HPDE6-E6E7 (cell line): ENCODE measurements around the gene TM7SF2.
"Not testable (repeated sequence)": the region's sequence is repeated elsewhere in the genome, so short reads cannot be mapped to it uniquely, and the experiment has no call there.

Source experiments
- DNase-seq: peaks from one replicate; pipeline ENCODE4 v3.0.0; 2011; ENCODE audit warnings: missing footprints; ENCODE audit errors: extremely low spot score

Gene TM7SF2

DNA sequence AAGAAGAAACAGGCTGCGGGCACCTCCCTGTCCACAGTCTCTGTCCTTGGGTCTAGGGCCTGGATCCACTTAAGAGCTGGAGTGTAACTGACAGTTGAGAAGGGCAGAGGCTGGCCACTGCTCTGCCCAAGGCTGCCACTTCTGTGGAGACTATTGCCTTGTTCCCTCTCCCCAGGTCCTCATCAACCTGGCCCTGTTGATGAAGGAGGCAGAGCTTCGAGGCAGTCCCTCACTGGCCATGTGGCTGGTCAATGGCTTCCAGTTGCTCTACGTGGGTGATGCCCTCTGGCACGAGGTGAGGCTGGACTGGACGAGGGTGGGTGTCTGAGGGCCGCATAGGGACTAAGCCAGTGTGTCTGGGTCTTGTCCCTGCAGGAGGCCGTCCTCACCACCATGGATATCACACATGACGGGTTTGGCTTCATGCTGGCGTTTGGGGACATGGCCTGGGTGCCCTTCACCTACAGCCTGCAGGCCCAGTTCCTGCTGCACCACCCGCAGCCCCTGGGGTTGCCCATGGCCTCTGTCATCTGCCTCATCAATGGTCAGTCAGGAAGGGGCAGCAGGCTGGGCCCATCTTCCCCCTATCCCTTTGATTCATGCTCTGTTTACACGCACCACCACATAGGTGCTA is 3.0 kb downstream of the TM7SF2 start:
- no peak for DNase-seq

DNA sequence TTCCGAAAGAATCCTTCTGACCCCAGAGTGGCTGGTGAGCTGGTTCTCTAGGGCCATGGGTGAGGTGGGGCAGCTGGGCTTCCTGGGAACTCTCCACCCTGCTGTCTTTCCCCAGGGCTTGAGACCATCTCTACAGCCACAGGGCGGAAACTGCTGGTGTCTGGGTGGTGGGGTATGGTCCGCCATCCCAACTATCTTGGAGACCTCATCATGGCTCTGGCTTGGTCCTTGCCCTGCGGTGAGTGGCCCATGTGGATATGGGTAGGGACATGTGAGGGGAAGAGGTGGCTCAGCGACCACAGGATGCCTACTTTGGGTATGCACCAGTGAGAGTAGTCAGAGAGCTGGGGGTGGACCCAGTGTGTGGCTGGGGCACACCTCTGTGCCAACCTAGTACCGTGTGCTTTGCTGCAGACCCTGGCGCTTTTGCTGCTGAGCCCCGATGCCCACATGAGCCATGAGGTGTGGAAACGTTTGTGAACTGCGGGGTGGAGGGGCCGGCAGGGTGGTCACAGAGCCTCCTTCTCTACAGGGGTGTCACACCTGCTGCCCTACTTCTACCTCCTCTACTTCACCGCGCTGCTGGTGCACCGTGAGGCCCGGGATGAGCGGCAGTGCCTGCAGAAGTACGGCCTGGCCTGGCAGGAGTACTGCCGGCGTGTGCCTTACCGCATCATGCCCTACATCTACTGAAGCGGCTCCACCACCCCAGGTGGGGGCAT is 3.9 kb downstream of the TM7SF2 start:
- DNase-seq = no peak

DNA sequence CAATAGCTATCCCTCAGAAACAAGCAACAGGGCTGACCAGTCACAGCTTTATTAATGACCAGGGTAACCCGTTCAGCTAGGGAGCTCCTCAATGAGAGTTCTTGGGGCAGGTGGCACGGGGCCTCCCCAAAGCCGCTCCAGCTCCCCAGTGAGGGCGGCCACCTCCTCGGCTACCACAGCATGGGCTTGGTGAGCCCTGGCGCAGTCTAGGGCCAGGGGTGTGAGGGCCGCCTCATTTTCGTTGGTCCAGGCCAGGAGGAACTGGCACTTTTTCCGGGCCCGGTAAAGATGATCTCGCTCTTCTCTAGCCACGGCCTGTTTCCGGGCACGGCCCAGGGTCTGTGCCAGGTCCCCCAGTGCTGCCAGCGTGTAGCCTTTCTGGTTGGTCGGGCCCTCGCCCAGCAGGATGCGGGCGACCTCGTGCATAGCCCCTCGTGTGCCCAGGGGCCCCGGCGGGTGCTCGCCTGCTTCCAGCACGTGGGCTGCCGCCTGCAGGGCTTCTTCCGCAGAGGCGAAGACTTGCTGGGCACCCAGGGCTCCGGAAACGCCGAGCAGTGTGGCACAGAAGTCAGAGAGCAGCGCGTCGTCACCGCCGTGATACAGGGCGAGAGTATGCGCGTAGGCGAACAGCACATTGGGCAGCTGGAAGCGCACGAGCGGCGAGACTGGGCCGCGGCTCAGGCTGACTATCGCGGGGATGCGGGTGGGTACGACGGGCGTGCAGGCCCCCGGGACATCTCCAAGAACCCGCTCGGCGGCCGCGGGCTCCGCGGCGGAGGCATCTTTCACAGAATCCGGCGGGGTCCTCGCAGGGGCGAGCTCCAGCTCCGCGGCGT is 4.9 kb downstream of the TM7SF2 start:
- DNase-seq = no peak

DNA sequence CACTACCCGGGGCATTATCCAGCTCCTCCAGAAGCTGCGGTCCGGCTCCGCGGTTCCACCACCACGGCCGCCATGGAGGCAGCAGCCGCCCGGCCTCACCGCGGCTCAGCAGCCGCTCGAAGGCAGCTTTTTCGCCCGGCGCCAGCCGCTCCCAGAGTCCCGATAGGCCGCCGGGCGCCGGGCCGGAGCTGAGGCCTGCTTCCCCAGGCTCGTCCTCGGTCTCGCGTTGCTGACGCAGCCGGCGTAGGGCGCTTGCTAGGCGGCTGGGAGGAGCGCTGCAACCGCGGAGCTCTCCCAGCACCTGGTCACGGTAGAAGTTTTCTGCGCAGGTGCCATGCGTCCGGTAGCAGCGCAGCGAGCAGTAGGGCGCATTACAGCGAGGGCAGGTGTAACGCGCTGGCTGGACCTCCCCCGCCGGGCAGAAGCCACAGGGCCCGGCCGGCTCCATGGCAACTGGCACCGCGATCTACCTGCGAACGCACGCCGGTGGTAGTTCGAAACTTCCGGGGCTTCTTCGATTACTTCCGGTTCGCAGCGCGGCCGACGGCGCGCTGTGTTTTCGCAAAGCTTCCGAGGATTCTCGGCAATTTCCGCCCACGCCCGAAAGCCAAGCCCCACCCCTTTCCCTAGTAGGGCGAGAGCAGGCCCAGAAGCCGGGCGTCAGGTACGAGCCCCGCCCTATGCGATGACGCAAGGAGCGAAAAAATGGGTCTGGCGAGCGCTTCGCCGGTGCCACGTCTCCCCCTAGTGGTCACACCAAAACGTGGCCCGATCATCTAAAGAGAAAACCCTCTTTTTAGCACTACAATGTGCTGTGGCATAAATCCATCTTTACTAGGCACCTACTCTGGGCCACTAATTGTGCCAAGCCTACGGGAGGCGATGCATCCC is 5.8 kb downstream of the TM7SF2 start, which contains the start of gene ZNHIT2:
TSS of gene ZNHIT2 (minus strand) at position 496 of the 891 bp plus-strand sequence. CDS start at position 448, 48 bp downstream.
- DNase-seq = peak; percentile 84

DNA sequence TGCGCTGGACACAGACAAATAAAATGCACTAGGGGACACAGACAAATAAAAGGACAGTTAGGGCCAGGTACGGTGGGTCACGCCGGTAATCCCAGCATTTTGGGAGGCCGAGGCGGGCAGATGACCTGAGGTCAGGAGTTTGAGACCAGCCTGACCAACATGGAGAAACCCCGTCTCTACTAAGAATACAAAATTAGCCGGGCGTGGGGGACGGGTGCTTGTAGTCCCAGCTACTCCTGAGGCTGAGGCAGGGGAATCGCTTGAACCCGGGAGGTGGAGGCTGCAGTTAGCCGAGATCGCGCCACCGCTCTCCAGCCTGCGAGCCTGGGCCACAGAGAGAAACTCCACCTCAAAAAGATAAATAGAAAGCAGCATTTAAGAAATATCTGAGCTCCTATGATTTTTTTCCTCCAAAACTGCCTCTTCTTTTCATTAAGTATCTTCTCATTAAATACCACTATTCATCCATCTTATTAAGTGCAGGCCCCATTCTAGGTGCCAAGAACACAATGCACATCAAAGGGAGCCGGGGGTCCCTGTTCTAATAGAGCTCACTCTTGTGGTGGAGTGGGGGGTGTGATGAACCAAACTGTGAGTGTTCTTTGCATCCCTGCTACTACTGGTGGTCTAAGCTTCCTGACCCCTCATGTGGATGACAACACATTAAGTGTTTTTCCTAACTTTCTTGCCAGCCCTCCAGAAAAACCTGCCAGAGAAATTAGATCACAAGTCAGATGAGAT is 6.6 kb downstream of the TM7SF2 start:
- DNase-seq = no peak

DNA sequence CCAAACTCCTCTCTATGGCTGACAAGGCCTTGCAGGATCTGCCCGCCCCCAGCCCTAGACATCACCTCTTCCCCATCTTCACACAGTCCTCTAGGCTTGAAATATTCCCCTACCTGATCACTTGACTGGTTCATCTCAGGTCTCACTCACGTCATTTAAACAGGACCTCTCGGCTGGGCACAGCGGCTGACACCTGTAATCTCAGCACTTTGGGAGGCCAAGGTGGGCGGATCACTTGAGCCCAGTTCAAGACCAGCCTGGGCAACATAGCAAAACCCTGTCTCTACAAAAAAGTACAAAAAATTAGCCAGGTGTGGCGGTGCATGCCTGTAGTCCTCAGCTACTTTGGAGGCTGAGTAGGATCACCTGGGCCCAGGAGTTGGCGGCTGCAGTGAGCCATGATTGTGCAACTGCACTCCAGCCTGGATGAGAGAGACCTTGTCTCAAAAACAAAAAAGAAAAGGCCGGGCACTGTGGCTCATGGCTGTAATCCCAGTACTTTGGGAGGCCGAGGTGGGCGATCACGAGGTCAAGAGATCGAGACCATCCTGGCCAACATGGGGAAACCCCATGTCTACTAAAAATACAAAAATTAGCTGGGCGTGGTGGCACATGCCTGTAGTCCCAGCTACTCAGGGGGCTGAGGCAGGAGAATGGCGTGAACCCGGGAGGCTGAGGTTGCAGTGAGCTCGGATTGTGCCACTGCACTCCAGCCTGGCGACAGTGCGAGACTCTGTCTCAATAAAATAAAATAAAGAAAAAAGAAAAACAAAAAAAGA is 7.4 kb downstream of the TM7SF2 start:
- not testable (repeated sequence) for DNase-seq

DNA sequence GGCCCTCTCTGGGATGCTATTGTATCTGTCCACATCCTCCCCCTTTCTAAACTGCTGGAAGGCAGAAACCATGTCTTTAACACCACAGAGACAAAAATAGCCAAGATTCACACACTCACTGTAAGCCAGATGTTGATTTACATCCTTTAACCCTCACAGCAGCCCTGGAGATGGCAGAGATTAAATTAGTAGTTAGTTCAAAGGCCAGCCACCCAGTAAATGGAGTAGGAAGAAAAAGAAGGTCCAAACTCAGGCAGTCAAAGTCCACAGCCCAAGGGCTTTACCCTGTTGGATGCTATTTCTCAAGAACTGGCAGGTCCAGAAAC is 8.0 kb downstream of the TM7SF2 start:
- DNase-seq = no peak

DNA sequence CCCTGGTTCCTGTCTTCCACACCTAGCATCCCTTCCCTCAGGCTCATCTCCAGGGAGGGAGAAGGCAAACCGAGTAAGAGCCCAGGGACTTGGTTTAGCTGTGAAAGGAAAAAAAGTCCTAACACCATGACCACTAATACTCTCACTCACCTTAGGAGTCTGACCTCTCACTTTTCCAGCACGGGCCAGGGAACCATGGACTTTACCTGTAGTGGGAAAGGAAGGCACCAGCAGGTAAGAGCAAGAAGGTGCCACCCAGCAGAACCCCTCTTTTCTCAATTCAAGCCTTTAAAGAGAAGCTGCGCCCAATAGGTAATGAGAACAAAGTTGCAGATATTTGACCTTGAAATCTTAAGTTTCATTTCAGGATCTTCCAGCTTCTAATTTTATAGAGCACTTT is 9.2 kb downstream of the TM7SF2 start:
- no peak for DNase-seq

DNA sequence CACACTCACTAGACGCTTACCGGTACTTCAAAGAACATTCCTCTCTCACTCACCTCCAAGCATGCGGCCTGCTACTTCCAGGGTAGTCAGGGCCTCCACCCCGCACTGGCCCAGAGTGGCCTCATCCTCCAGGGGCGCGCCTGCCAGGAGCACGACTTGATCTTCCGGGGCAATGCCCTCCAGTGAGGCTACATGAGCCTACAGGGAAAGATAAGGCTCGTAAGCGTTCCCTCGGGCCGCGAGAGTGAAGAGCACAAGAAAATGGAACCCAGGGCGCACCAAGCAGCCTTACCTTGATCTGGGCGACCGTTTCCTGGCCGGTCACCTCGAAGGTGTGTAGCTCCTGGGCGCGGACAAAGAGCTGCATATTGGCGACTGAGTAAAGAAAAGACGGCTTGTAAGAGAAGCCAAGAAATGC is 9.8 kb downstream of the TM7SF2 start:
- no peak for DNase-seq

DNA sequence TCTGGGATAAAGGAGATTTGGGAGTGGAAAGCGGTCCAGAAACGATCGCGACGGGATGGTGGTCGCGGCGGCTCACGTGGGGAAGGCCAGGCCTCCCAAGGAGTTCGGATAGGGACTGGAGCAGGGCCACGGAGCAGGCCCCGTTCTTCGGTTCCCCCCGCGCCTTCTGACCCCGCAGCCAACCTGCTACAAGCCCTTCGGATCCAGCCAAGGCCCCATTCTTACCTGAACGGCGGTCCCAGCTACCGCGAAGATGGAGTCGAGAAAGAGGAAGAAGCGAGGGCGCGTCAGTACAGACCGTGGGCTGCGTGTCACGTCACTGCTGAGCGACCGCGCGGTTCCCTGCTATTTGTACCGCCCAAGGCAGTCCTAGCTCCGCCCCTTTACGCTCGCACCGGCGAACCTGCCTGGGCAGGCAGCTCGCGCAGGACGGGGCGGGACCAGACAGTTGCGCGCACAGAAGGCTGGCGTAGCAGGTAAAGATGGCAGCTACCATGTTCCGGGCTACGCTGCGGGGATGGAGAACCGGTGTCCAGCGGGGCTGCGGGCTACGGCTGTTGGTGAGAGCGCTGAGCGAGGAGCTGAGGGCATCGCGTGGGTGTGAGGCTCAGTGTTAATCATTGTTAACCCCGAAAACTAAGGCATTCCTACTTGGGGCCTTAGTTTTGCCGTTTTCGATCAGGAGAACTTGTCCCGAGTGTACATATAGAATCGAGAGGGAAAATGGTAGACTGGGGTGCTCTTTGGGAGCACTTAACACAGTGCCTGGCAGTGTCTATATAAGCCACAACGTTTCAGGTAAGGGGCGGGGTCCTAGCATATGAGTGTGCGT is 10.4 kb downstream of the TM7SF2 start, which contains the start of the genes FAU and MRPL49:
TSS of gene FAU (minus strand) at position 270 of the 832 bp plus-strand sequence. CDS start 321 bp downstream, outside the sequence.
TSS of gene MRPL49 (plus strand) at position 457 of the 832 bp plus-strand sequence. CDS start at position 483, 26 bp downstream.
- peak; percentile 94 for DNase-seq

DNA sequence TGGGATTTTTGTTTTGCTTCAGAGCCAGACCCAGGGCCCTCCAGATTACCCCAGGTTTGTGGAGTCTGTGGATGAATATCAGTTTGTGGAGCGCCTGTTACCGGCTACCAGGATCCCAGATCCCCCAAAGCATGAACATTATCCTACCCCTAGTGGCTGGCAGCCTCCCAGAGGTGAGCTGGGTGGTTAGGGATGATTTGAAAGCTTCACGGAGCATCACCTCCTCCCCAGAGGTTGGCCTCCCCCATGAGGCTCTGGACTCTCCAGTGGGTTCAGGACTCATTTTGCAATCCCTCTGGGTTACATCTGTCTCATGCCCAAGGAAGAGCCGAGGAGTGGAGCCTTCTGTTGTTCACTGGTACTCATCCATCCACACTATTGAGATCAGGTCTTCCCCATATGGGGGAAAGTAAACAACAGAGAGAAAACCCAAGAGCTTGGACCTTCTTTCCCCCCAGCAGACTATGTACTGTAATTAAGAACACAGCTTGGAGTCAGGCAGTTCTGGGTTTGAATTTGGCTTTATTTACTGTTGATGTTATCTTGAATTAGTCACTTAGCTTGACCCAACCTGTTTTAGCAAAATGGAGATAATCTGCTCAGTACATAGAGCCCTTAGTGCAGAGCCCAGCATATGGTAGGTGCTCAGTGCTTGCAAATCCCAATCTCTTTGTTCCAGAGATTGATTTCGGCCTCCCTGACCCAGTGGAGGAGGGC is 13.0 kb downstream of the TM7SF2 start:
- DNase-seq = no peak

DNA sequence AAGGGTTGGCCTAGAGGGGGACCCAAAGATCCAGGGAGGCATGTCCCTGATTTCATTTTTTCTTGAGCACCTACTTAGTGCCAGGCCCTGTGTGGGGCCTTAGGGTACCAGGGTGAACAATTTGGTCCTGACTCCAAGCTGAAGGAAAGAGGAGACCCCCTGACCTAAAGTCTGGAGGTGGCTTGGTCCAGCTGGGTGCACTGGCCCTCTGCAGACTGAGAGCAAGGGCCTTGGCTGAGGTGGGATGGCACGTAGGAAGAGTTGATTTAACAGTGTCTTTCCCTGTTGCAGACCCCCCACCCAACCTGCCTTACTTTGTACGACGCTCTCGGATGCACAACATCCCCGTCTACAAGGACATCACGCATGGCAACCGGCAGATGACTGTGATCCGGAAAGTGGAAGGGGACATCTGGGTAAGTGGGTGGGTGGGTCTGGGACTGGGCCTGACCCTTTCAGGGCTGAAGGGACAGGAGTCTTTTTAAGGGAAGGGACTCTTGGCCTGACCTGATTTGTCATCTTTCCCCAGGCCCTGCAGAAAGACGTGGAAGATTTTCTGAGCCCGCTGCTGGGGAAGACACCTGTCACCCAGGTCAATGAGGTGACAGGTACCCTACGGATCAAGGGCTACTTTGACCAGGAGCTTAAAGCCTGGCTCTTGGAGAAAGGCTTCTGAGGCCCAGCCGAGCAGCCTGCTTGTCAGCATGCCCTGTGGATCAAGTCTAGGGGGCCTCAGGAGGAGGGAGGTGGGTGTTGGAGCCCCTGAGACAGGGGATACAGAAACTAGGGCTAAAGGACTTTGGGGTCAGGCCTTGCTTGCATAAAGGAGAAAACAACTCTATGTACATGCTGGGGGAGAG is 13.8 kb downstream of the TM7SF2 start:
- DNase-seq = no peak

DNA sequence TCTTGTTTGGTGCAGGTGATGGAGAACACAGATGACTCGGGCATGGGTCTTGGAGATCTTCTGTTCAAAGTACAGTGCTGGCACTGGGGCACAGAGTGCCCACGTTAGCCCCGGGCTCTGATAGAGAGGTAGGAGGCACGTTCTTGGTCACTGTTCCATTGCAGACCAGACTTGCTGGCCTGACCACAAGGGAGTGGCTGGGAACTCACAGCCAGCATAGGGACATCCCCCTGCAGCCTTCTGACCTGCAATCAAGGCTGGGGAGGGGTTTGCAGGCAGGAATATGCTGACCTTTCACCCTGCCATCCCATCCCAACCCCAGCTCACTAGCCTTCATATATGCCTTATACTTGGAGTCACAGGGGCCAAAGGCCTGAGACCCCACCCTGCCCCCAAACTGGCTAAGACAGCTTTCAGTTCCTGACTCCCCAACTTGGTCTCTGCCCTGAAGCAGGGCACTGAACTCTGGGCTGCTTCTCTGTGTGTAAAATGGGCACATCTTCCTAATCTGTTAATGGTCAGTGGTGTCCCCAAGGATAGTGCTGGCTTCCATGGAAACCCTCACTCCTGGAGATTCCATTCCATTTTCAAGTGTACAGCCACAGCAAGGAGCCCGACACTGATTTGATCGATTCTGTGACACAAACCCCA is 15.1 kb downstream of the TM7SF2 start:
- no peak for DNase-seq

DNA sequence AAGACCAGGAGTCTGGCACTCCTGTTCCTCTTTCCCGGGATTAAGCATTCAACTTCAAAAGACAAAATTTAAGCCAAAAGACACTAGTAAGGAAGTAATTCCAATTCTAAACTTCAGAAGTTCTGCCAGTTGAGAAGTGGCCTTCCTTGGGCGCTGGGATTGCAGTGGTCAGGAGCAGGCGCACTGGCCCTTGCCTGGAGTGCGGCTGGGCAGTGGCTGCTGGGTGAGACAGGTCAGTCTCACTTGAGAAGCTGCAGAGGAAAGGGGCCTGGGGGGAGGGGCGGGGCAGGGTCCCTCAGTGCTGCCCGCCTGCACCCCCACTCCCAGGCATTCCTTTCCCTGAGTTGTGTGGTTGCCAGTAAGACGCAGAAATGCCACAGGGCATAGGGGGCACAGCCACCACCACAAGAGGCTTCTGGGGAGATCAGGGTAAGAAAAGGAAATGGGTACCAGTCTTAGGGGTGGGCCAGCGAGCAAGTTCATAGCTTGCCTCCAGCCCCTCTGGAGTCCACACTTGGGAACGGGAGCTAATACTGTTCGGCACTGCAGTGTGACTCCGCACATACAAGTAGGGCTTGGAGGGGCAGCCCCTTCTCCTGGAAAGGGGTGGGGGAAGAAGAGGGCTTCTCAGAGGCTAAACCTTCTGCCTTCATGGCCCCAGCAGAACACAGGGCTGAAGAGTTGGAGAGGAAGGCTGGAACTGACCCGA is 16.0 kb downstream of the TM7SF2 start:
- no peak for DNase-seq

DNA sequence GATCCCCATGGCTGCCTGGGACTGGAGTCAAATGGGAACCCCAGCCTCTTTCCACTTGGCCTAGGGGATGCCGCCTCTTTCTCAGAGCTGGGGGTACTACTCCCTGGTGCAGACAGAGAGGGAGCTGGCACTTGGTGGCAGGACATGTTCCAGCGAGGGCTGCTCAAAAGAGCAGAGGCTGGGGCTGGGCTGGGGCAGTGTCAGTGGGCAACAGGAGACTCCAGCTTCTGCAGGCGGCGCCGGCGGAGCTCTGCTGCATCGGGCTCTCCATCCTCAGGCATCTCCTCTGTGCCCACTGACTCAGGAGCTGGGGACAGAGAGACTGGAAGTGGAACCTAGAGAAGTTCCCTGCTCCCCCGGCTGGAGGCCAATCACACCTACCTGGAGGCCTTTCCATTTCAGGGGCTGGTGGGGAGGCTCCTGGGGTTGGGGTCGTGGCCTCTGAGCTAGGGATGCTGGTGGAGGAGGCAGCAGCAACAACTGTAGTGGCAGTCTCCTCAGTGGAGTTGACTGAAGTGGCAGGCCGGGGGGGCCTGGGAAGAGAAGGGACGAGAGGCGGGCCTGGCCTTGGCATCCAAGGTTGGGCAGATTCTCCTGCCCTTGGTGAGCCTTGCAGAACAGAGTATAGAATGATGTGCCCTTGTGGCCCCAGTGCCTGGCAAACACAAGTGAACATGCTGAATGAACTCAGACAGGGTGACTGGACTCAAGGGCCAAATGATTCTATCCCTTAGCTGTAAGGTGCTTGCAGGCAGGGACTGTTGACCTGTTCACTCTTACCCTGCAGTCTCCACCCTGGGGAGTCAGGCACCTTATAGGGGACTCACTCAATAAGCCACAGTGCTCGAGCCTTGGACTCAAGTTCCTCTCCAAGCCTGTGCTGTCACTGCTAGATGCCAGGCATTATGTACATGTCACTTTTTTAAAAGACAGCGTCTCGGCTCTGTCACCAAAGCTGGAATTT is 16.8 kb downstream of the TM7SF2 start:
- no peak for DNase-seq
